Left renal cortex interstitium (tissue), 4 donors: ENCODE data around the gene HNRNPL. TPM values are rescaled to one million over a fixed set of nuclear protein-coding genes. Genes with fewer than 3 reads are reported as not detected.

Experiments
- polyA plus RNA-seq, 4 donors: library from polyadenylated mRNA; unstranded; fragments of 120-200 nt; gene quantifications; one replicate each; pipeline ENCODE4 v1.2.1, GENCODE V29; 2013; ENCODE audit not compliant: insufficient read length in 4 of 4

Gene HNRNPL
- polyA plus RNA-seq, 4 donors: 434 to 500 (median 466) TPM

Other genes with a start within 250 kb of the HNRNPL start
- gene MAP4K1, start 232.0 kb downstream of the HNRNPL start, polyA plus RNA-seq: 1 to 10 TPM; 2.1 to 5.0 (median 3.4) TPM
- 100 to 1,000 TPM; 330 to 352 (median 340) TPM for gene EIF3K, start 230.8 kb downstream of the HNRNPL start, polyA plus RNA-seq
- gene ACTN4, start 202.3 kb downstream of the HNRNPL start, polyA plus RNA-seq: 100 to 1,000 TPM; 655 to 698 (median 680) TPM
- gene CAPN12, start 105.5 kb downstream of the HNRNPL start, polyA plus RNA-seq: 10 to 100 TPM in 2 of 4 donors, 1 to 10 TPM in 2; 4.6 to 11.3 (median 7.4) TPM
- 1 to 10 TPM in 1 of 4 donors, under 1 TPM in 2, not detected in 1; 0.41 to 1.4 (median 0.71) TPM for gene LGALS7, start 76.5 kb downstream of the HNRNPL start, polyA plus RNA-seq
- 1 to 10 TPM in 2 of 4 donors, under 1 TPM in 1, not detected in 1; 0.95 to 3.2 (median 1.4) TPM for gene LGALS7B, start 60.8 kb downstream of the HNRNPL start, polyA plus RNA-seq
- gene LGALS4, start 37.0 kb downstream of the HNRNPL start, polyA plus RNA-seq: 1 to 10 TPM in 3 of 4 donors, under 1 TPM in 1; 0.97 to 3.0 (median 2.0) TPM
- gene ECH1, start 18.2 kb downstream of the HNRNPL start, polyA plus RNA-seq: 100 to 1,000 TPM; 149 to 161 (median 153) TPM
- 10 to 100 TPM in 1 of 4 donors, 1 to 10 TPM in 3; 7.1 to 10.0 (median 8.3) TPM for gene RINL, start 28.3 kb upstream of the HNRNPL start, polyA plus RNA-seq
- gene SIRT2, start 49.6 kb upstream of the HNRNPL start, polyA plus RNA-seq: 10 to 100 TPM; 37.9 to 53.1 (median 43.9) TPM
- 10 to 100 TPM in 2 of 4 donors, 1 to 10 TPM in 2; 8.2 to 13.4 (median 11.4) TPM for gene NFKBIB, start 50.0 kb upstream of the HNRNPL start, polyA plus RNA-seq
- gene CCER2, start 62.2 kb upstream of the HNRNPL start, polyA plus RNA-seq: 1 to 10 TPM in 2 of 4 donors, under 1 TPM in 2; 0.47 to 1.5 (median 1.1) TPM
- gene SARS2, start 80.8 kb upstream of the HNRNPL start, polyA plus RNA-seq: 10 to 100 TPM; 31.3 to 72.0 (median 53.4) TPM
- gene MRPS12, start 81.0 kb upstream of the HNRNPL start, polyA plus RNA-seq: 10 to 100 TPM; 17.7 to 37.4 (median 26.9) TPM
- 10 to 100 TPM; 51.3 to 93.4 (median 81.1) TPM for gene FBXO17, start 125.8 kb upstream of the HNRNPL start, polyA plus RNA-seq
- gene FBXO27, start 182.6 kb upstream of the HNRNPL start, polyA plus RNA-seq: 1 to 10 TPM; 6.1 to 9.8 (median 7.8) TPM
- gene ACP7, start 234.4 kb upstream of the HNRNPL start, polyA plus RNA-seq: 1 to 10 TPM in 1 of 4 donors, under 1 TPM in 3; 0.13 to 1.5 (median 0.56) TPM